Breast epithelium (tissue), 4 donors: ENCODE data around the gene RAI1. TPM values are rescaled to one million over a fixed set of nuclear protein-coding genes. Genes with fewer than 3 reads are reported as not detected.

ENCODE experiments used
- DNase-seq, 2 donors: peaks; one replicate each; pipeline ENCODE4 v3.0.0-alpha.2; 2019; ENCODE audit warnings: low spot score in 2 of 2
- H3K27ac ChIP-seq, 2 donors: fragments of 200-600 bp; sonication (generic) in 1 of 2; one replicate each; pipeline ENCODE4 v1.5.1; 2016 to 2019; ENCODE audit warnings: mild to moderate bottlenecking in 1 of 2
- H3K27me3 ChIP-seq, 2 donors: fragments of 200-600 bp; sonication (generic) in 1 of 2; one replicate each; pipeline versions ENCODE4 v1.5.1 to v1.6.0; 2017 to 2019; ENCODE audit warnings: control low read depth in 1 of 2, mild to moderate bottlenecking in 1 of 2
- H3K36me3 ChIP-seq: fragments of 200-600 bp; one replicate; pipeline ENCODE4 v1.5.1; 2019
- H3K4me1 ChIP-seq, 2 donors: fragments of 200-600 bp; sonication (generic); one replicate each; pipeline ENCODE4 v1.5.1; 2016 to 2019; ENCODE audit warnings: control low read depth in 1 of 2
- H3K4me3 ChIP-seq, 3 donors: fragments of 200-600 bp; sonication (generic); 1 replicate in 2 of 3; 2 replicates in 1 of 3; pipeline ENCODE4 v1.5.1; 2016 to 2019; ENCODE audit warnings: mild to moderate bottlenecking in 3 of 3, moderate library complexity in 2 of 3
- H3K9me3 ChIP-seq, 2 donors: fragments of 200-600 bp; sonication (generic) in 1 of 2; one replicate each; pipeline ENCODE4 v1.5.1; 2016 to 2019; ENCODE audit warnings: control low read depth in 1 of 2
- CTCF ChIP-seq, 3 donors: fragments of 450-650 bp; IDR thresholded peaks; one replicate each; pipeline ENCODE4 v1.5.1; 2016 to 2017; ENCODE audit warnings: antibody characterized with exemption in 3 of 3, mild to moderate bottlenecking in 3 of 3, moderate library complexity in 3 of 3
- POLR2A ChIP-seq: fragments of 450-650 bp; IDR thresholded peaks from one replicate; pipeline ENCODE4 v1.6.1; 2016; ENCODE audit warnings: antibody characterized with exemption, mild to moderate bottlenecking, moderate library complexity
- POLR2AphosphoS5 ChIP-seq, 3 donors: sonication (generic); formaldehyde crosslinking; IDR thresholded peaks; one replicate each; pipeline ENCODE4 v1.6.1; 2017; ENCODE audit warnings: antibody characterized with exemption in 3 of 3
- intact Hi-C: fragments of 100-400 bp; cut with DNase I; formaldehyde crosslinking; loops from one replicate; pipeline ENCODE4 v1.15.1; 2023; ENCODE audit warnings: low total_unique reads
- total RNA-seq, 3 donors: library from RNA; depleted of rRNA; stranded (reverse); fragments of >200 nt; gene quantifications; one replicate each; pipeline ENCODE4 v1.1.0, GENCODE V29; 2016

Gene RAI1
- total RNA-seq, 3 donors from 2014 or later: 5.6 to 25.6 (median 20.6) TPM

- peak overlapping the region; percentile 61 to 90 for H3K27ac ChIP-seq
- TF ChIP-seq POLR2A: no peak
- no peak for TF ChIP-seq POLR2AphosphoS5 (IDR thresholded peaks at IDR 0.05)
- TF ChIP-seq CTCF (IDR thresholded peaks at IDR 0.05): no peak
- peak in 1 of 2 donors; percentile 67 for DNase-seq
- intact Hi-C loops: no loop called here
- no peaks in the 10 kb centered on the region for H3K9me3 ChIP-seq
- no peaks in the 10 kb centered on the region for H3K27me3 ChIP-seq
- H3K36me3 ChIP-seq: no peaks in the 10 kb centered on the region
- H3K4me3 ChIP-seq: peak overlapping the region; percentile 47 to 83 (median 61)
- H3K4me1 ChIP-seq: peaks cover 15 to 27% of the 10 kb centered on the region in 2 donors
These were observed 102.0 kb downstream of the RAI1 start for GRCh38 chr17:17783116-17783824.

- H3K4me1 ChIP-seq: peaks cover 13 to 27% of the 10 kb centered on the region in 2 donors
- DNase-seq: no peak
- H3K27ac ChIP-seq: peak overlapping the region; percentile 61 to 90
- TF ChIP-seq POLR2AphosphoS5 (IDR thresholded peaks at IDR 0.05): no peak
- no peak for TF ChIP-seq CTCF (IDR thresholded peaks at IDR 0.05)
- TF ChIP-seq POLR2A: no peak
- H3K36me3 ChIP-seq: no peaks in the 10 kb centered on the region
- no peaks in the 10 kb centered on the region for H3K27me3 ChIP-seq
- H3K9me3 ChIP-seq: no peaks in the 10 kb centered on the region
- H3K4me3 ChIP-seq: peak overlapping the region; percentile 47 to 83 (median 61)
- intact Hi-C loops: no loop called here
These were observed 102.8 kb downstream of the RAI1 start for GRCh38 chr17:17783825-17784656.

- no peaks in the 10 kb centered on the region for H3K9me3 ChIP-seq
- H3K27ac ChIP-seq: peak overlapping the region in 1 of 2 donors; percentile 8
- H3K4me1 ChIP-seq: peaks cover 12 to 27% of the 10 kb centered on the region in 2 donors
- intact Hi-C loops: no loop called here
- DNase-seq: no peak
- H3K4me3 ChIP-seq: peak overlapping the region in 1 of 3 donors; percentile 83
- no peaks in the 10 kb centered on the region for H3K36me3 ChIP-seq
- H3K27me3 ChIP-seq: no peaks in the 10 kb centered on the region
- TF ChIP-seq POLR2AphosphoS5 (IDR thresholded peaks at IDR 0.05): no peak
- TF ChIP-seq CTCF (IDR thresholded peaks at IDR 0.05): no peak
- TF ChIP-seq POLR2A: no peak
These were observed 103.5 kb downstream of the RAI1 start for GRCh38 chr17:17784657-17785267.

GRCh38 chr17:17785407-17785806 is 104.1 kb downstream of the RAI1 start:
- H3K4me3 ChIP-seq: no peak overlapping the region
- DNase-seq: no peak
- no peaks in the 10 kb centered on the region for H3K9me3 ChIP-seq
- TF ChIP-seq CTCF (IDR thresholded peaks at IDR 0.05) (no peak), POLR2A (no peak), POLR2AphosphoS5 (IDR thresholded peaks at IDR 0.05) (no peak)
- intact Hi-C loops: no loop called here
- H3K27me3 ChIP-seq: no peaks in the 10 kb centered on the region
- no peaks in the 10 kb centered on the region for H3K36me3 ChIP-seq
- peak overlapping the region in 1 of 2 donors; percentile 8 for H3K27ac ChIP-seq
- peaks cover 12 to 26% of the 10 kb centered on the region in 2 donors for H3K4me1 ChIP-seq
